ENCODE results near the gene DRD4.

DNA sequence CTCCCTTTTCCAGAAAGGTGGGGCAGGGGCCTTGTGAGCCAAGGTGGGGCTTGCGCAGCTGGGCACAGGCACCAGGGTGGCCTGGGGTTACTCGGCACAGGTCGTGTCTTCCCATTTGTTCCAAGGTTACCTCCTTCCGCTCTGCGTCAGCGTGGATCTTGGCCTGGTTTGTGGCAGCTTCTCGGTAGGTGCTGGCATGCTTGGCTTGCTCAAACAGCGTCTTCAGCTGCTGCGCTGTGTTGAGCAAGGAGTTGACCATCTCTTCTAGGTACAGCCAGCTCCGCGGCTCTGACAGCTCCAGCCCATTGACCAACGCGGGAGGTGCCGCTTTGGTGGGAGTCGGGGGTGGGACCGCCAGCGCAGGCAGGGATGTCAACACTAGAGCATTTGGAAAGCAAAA lies 37.3 kb downstream of the DRD4 start:
- TF ChIP-seq CTCF (optimal IDR thresholded peaks at IDR 0.05 in 1 of 3, IDR thresholded peaks at IDR 0.05 in 1 of 3, conservative IDR thresholded peaks at IDR 0.05 in 1 of 3; ENCODE audit: extremely low read depth in 1 of 3, insufficient read depth in 2 of 3, low read length in 3 of 3) (no peak), EZH2 (IDR thresholded peaks at IDR 0.05; ENCODE audit: low read length) (no peak)
